H1 (cell line): ENCODE data around the gene PEX5L. TPM values are rescaled to one million over a fixed set of nuclear protein-coding genes. Genes with fewer than 3 reads are reported as not detected.

Source experiments
- CTCF ChIA-PET: fragments of 300-600 bp; sonication (Branson Sonifier 250); formaldehyde crosslinking; loops from one replicate; lab custom pipeline; 2021; ENCODE audit not compliant: partially characterized antibody; lab: Charles Lee
- POLR2A ChIA-PET: fragments of 300-600 bp; sonication (Branson Sonifier 250); formaldehyde crosslinking; loops from one replicate; lab custom pipeline; 2021; ENCODE audit warnings: inconsistent platforms; ENCODE audit not compliant: partially characterized antibody; lab: Charles Lee
- DNase-seq, 2 experiments: peaks; one replicate each; pipeline versions ENCODE4 v3.0.0 to v3.0.0-alpha.2; 2010 to 2022; ENCODE audit warnings: low spot score in 2 of 2, low read depth in 1 of 2, mixed read lengths in 1 of 2
- FAIRE-seq: peaks from 2 replicates; lab custom pipeline; 2011; peaks lifted over from hg19 to GRCh38; lab: Jason Lieb, UNC
- H2AFZ ChIP-seq: 2 replicates; pipeline ENCODE4 v1.8.1; 2012; ENCODE audit warnings: low read length, inconsistent platforms
- H2AK5ac ChIP-seq: 2 replicates; pipeline ENCODE4 v1.6.1; 2013; ENCODE audit warnings: low read depth, low read length
- H2BK120ac ChIP-seq: replicated peaks from 2 replicates; pipeline ENCODE3; 2013; ENCODE audit warnings: low read depth, low read length, inconsistent platforms
- H2BK12ac ChIP-seq: 2 replicates; pipeline ENCODE4 v1.6.1; 2013; ENCODE audit warnings: low read depth, low read length
- H2BK15ac ChIP-seq: 2 replicates; pipeline ENCODE4 v1.6.1; 2013; ENCODE audit warnings: low read length
- H2BK20ac ChIP-seq: 2 replicates; pipeline ENCODE4 v1.6.1; 2013; ENCODE audit warnings: low read length
- H2BK5ac ChIP-seq: 2 replicates; pipeline ENCODE4 v1.6.1; 2013; ENCODE audit warnings: low read depth, low read length
- H3K14ac ChIP-seq: 2 replicates; pipeline ENCODE4 v1.6.1; 2013; ENCODE audit warnings: inconsistent platforms; ENCODE audit not compliant: insufficient read length
- H3K18ac ChIP-seq: 2 replicates; pipeline ENCODE4 v1.6.1; 2013; ENCODE audit warnings: low read length; ENCODE audit errors: extremely low read depth
- H3K23ac ChIP-seq: 2 replicates; pipeline ENCODE4 v1.6.1; 2013; ENCODE audit warnings: inconsistent platforms; ENCODE audit not compliant: insufficient read length
- H3K23me2 ChIP-seq: 2 replicates; pipeline ENCODE4 v1.6.1; 2013; ENCODE audit warnings: low read depth, low read length
- H3K27ac ChIP-seq: 2 replicates; pipeline ENCODE4 v1.6.1; 2011; ENCODE audit warnings: low read depth, low read length, inconsistent platforms
- H3K27me3 ChIP-seq, 4 experiments: replicated peaks in 1 of 4; 1 replicate in 1 of 4; 2 replicates in 3 of 4; pipeline versions ENCODE4 v1.6.1 to v1.8.1; 2011 to 2013; ENCODE audit warnings: low read length in 3 of 4, mild to moderate bottlenecking in 3 of 4, inconsistent platforms in 2 of 4, mixed read lengths in 2 of 4, moderate library complexity in 1 of 4; ENCODE audit not compliant: control insufficient read depth in 3 of 4, insufficient read depth in 3 of 4; ENCODE audit errors: extremely low read depth in 1 of 4
- H3K36me3 ChIP-seq, 4 experiments: 2 replicates each; pipeline versions ENCODE4 v1.6.1 to v1.8.1; 2011 to 2013; ENCODE audit warnings: mild to moderate bottlenecking in 4 of 4, low read length in 3 of 4, moderate library complexity in 2 of 4, control low read depth in 1 of 4, inconsistent platforms in 1 of 4; ENCODE audit not compliant: insufficient read depth in 4 of 4, control insufficient read depth in 2 of 4
- H3K4ac ChIP-seq: replicated peaks from 2 replicates; pipeline ENCODE3; 2013; ENCODE audit warnings: low read length, low read depth, mixed read lengths, inconsistent platforms; ENCODE audit not compliant: insufficient read length
- H3K4me1 ChIP-seq, 4 experiments: replicated peaks in 1 of 4; 1 replicate in 1 of 4; 2 replicates in 3 of 4; pipeline versions ENCODE4 v1.6.1 to v1.8.1; 2011 to 2013; ENCODE audit warnings: low read length in 3 of 4, inconsistent platforms in 2 of 4, mixed read lengths in 1 of 4; ENCODE audit not compliant: insufficient read depth in 4 of 4, control insufficient read depth in 3 of 4
- H3K4me2 ChIP-seq, 2 experiments: 2 replicates each; pipeline versions ENCODE4 v1.6.1 to v1.8.1; 2011 to 2013; ENCODE audit warnings: low read depth in 2 of 2, low read length in 2 of 2, control low read depth in 1 of 2, inconsistent platforms in 1 of 2, mild to moderate bottlenecking in 1 of 2; ENCODE audit not compliant: insufficient read depth in 1 of 2
- H3K4me3 ChIP-seq, 4 experiments: fragments of 200-600, 300-600 bp in 1 of 4; sonication (generic), shearing (Covaris generic), sonication (Bioruptor Twin) in 1 of 4; 2 replicates each; pipeline versions ENCODE4 v1.5.1 to v1.8.1; 2011 to 2016; ENCODE audit warnings: low read length in 4 of 4, low read depth in 3 of 4, control low read depth in 2 of 4, inconsistent platforms in 2 of 4, mild to moderate bottlenecking in 2 of 4, mixed read lengths in 1 of 4, moderate library complexity in 1 of 4; ENCODE audit not compliant: insufficient read depth in 2 of 4; ENCODE audit errors: extremely low read depth in 1 of 4
- H3K56ac ChIP-seq: replicated peaks from 2 replicates; pipeline ENCODE3; 2013; ENCODE audit warnings: low read depth, mild to moderate bottlenecking, mixed read lengths, low read length, inconsistent platforms; ENCODE audit not compliant: insufficient read length
- H3K79me1 ChIP-seq: 2 replicates; pipeline ENCODE4 v1.6.1; 2013; ENCODE audit warnings: low read depth, low read length, control low read depth
- H3K79me2 ChIP-seq, 2 experiments: 2 replicates each; pipeline versions ENCODE4 v1.6.1 to v1.8.1; 2012 to 2013; ENCODE audit warnings: low read length in 2 of 2, mild to moderate bottlenecking in 2 of 2, inconsistent platforms in 1 of 2; ENCODE audit not compliant: insufficient read depth in 2 of 2, control insufficient read depth in 1 of 2
- H3K9ac ChIP-seq, 4 experiments: replicated peaks in 1 of 4; 1 replicate in 1 of 4; 2 replicates in 3 of 4; pipeline versions ENCODE4 v1.6.1 to v1.8.1; 2011 to 2013; ENCODE audit warnings: low read depth in 3 of 4, low read length in 3 of 4, control low read depth in 2 of 4, mild to moderate bottlenecking in 2 of 4, moderate library complexity in 2 of 4, inconsistent platforms in 1 of 4; ENCODE audit errors: extremely low read depth in 1 of 4
- H3K9me3 ChIP-seq, 2 experiments: 2 replicates each; pipeline versions ENCODE4 v1.6.1 to v1.8.1; 2012 to 2013; ENCODE audit warnings: mild to moderate bottlenecking in 2 of 2, moderate library complexity in 2 of 2, control low read depth in 1 of 2, inconsistent platforms in 1 of 2, low read depth in 1 of 2, low read length in 1 of 2, mixed read lengths in 1 of 2; ENCODE audit not compliant: insufficient read depth in 2 of 2
- H4K20me1 ChIP-seq, 2 experiments: replicated peaks in 1 of 2; 2 replicates each; pipeline versions ENCODE3 to v1.8.1; 2011 to 2013; ENCODE audit warnings: inconsistent platforms in 2 of 2, low read length in 2 of 2, mild to moderate bottlenecking in 1 of 2; ENCODE audit not compliant: insufficient read depth in 2 of 2, control insufficient read depth in 1 of 2
- H4K5ac ChIP-seq: 2 replicates; pipeline ENCODE4 v1.6.1; 2013; ENCODE audit warnings: low read length, low read depth, mixed read lengths, inconsistent platforms; ENCODE audit not compliant: insufficient read length
- H4K8ac ChIP-seq: 2 replicates; pipeline ENCODE4 v1.8.0; 2013; ENCODE audit warnings: mild to moderate bottlenecking, moderate library complexity, low read length, inconsistent platforms; ENCODE audit not compliant: insufficient read depth; ENCODE audit errors: extremely low read depth
- H4K91ac ChIP-seq: replicated peaks from 2 replicates; pipeline ENCODE3; 2013; ENCODE audit warnings: low read length, mixed read lengths, inconsistent platforms; ENCODE audit not compliant: insufficient read length
- CEBPB ChIP-seq: IDR thresholded peaks from 2 replicates; pipeline ENCODE4 v1.6.1; 2012; ENCODE audit warnings: low read depth, low read length
- CREB1 ChIP-seq: IDR thresholded peaks from 2 replicates; pipeline ENCODE4 v1.6.1; 2012; ENCODE audit warnings: inconsistent platforms
- EZH2 ChIP-seq: fragments of 200-600 bp; sonication (generic); IDR thresholded peaks from 2 replicates; pipeline ENCODE4 v1.7.1; 2012; ENCODE audit warnings: low read depth, mild to moderate bottlenecking, moderate library complexity, low read length, inconsistent platforms; ENCODE audit not compliant: severe bottlenecking
- NRF1 ChIP-seq: IDR thresholded peaks from 2 replicates; pipeline ENCODE4 v1.6.1; 2011; ENCODE audit warnings: mild to moderate bottlenecking, low read depth, low read length, improper control_type of control experiment
- RAD21 ChIP-seq, 2 experiments: IDR thresholded peaks in 1 of 2; conservative IDR thresholded peaks in 1 of 2; 2 replicates each; pipeline ENCODE4 v1.6.1; 2011; ENCODE audit warnings: low read depth in 2 of 2, low read length in 2 of 2, improper control_type of control experiment in 1 of 2, inconsistent platforms in 1 of 2, mild to moderate bottlenecking in 1 of 2, moderate library complexity in 1 of 2
- SAP30 ChIP-seq: fragments of 300-600 bp; sonication (generic); IDR thresholded peaks from 2 replicates; pipeline ENCODE4 v1.7.1; 2012; ENCODE audit warnings: low read length, moderate library complexity, mild to moderate bottlenecking, inconsistent platforms; ENCODE audit not compliant: insufficient read depth, insufficient replicate concordance
- SIN3A ChIP-seq, 2 experiments: IDR thresholded peaks in 1 of 2; conservative IDR thresholded peaks in 1 of 2; 2 replicates each; pipeline ENCODE4 v1.6.1; 2011 to 2012; ENCODE audit warnings: low read length in 2 of 2, improper control_type of control experiment in 1 of 2, low read depth in 1 of 2, mild to moderate bottlenecking in 1 of 2
- SRF ChIP-seq: IDR thresholded peaks from 2 replicates; pipeline ENCODE4 v1.6.1; 2011; ENCODE audit warnings: mild to moderate bottlenecking, low read depth, low read length, moderate library complexity
- ZNF274 ChIP-seq: IDR thresholded peaks from 2 replicates; pipeline ENCODE4 v1.7.0; 2012; ENCODE audit warnings: low read length, borderline replicate concordance; ENCODE audit errors: extremely low read depth
- WGBS, 2 experiments: shearing (Covaris generic) in 1 of 2; methylation state at CpG; one replicate each; pipeline versions ENCODE4 v1.1.6 to v1.1.7; 2013 to 2015; ENCODE audit warnings: low lambda C conversion rate in 2 of 2, mixed read lengths in 2 of 2, inconsistent platforms in 1 of 2, low coverage in 1 of 2, missing lambda C conversion rate in 1 of 2; ENCODE audit not compliant: insufficient replicate concordance in 2 of 2, insufficient coverage in 1 of 2, insufficient read length in 1 of 2; ENCODE audit errors: extremely low coverage in 1 of 2, missing lambda C conversion rate in 1 of 2; 5-methylcytosine and 5-hydroxymethylcytosine counted together
- polyA plus RNA-seq, 7 experiments: library from polyadenylated mRNA; depleted of rRNA in 3 of 7; stranded (reverse) in 5 of 7; unstranded in 2 of 7; fragments of >200 nt in 5 of 7; fragments of 200-250 nt in 2 of 7; gene quantifications; 1 replicate in 5 of 7; 2 replicates in 1 of 7; 4 replicates in 1 of 7; pipeline versions ENCODE4 v1.2.1 to v1.2.3, GENCODE V29; 2011 to 2013; ENCODE audit warnings: missing spikeins in 2 of 7, mixed read lengths in 2 of 7
- total RNA-seq: library from RNA; stranded (reverse); fragmentation: NEBNext Ultra II Directional; extraction: Animal tissue kit (Norgen Biotek cat#: 25700); gene quantifications from 2 replicates; pipeline ENCODE4 v1.2.1, GENCODE V29; 2021
- TF ChIP-seq, protein P1 (sequence below), 3 experiments: IDR thresholded peaks; 1 replicate in 2 of 3; 2 replicates in 1 of 3; pipeline versions ENCODE4 v1.5.1 to v1.6.1; 2011; ENCODE audit warnings: low read length in 3 of 3, mild to moderate bottlenecking in 3 of 3, inconsistent platforms in 2 of 3, low read depth in 1 of 3, moderate library complexity in 1 of 3; ENCODE audit not compliant: insufficient read depth in 1 of 3; ENCODE audit errors: control extremely low read depth in 1 of 3

The PEX5L gene
- total and polyA plus RNA-seq, 2 of the 8 experiments (the other 6 are each of a cell fraction or from before 2014, with no cell fraction given): 0.80 to 4.2 TPM

GRCh38 chr3:179967622-179968021 is 69.1 kb downstream of the PEX5L start:
- H3K27me3 ChIP-seq: no peaks in the 10 kb centered on the region
- no peak overlapping the region for H3K56ac ChIP-seq
- 74% methylated on average over 4 of the region's 4 CpGs; no CpG with 5 or more reads in 1 of the 2 experiments for WGBS, 2 experiments
- no peak overlapping the region for H3K9ac ChIP-seq
- DNase-seq: no peak
- CTCF ChIA-PET: interaction anchor here (1.1 kb wide), 1 partner anchor 51 kb away, joined by 5 read pairs; no protein-coding TSS in a partner anchor
- H2BK12ac ChIP-seq: no peak overlapping the region
- no peak overlapping the region for H3K4me3 ChIP-seq
- no peaks in the 10 kb centered on the region for H4K20me1 ChIP-seq
- no peaks in the 10 kb centered on the region; a peak in 1 of 7 replicates for H3K4me1 ChIP-seq
- H4K91ac ChIP-seq: no peak overlapping the region
- no peak overlapping the region for H3K14ac ChIP-seq
- H3K23ac ChIP-seq: no peak overlapping the region
- H3K27ac ChIP-seq: no peak overlapping the region
- H3K79me2 ChIP-seq: no peaks in the 10 kb centered on the region
- TF ChIP-seq SAP30: no peak
- no peak for TF ChIP-seq ZNF274
- no peak for TF ChIP-seq SIN3A (conservative IDR thresholded peaks at IDR 0.05 in 1 of 2, IDR thresholded peaks at IDR 0.05 in 1 of 2; ENCODE audit: low read depth in 1 of 2, low read length in 2 of 2)
- TF ChIP-seq SRF: no peak
- TF ChIP-seq, protein P1, sequence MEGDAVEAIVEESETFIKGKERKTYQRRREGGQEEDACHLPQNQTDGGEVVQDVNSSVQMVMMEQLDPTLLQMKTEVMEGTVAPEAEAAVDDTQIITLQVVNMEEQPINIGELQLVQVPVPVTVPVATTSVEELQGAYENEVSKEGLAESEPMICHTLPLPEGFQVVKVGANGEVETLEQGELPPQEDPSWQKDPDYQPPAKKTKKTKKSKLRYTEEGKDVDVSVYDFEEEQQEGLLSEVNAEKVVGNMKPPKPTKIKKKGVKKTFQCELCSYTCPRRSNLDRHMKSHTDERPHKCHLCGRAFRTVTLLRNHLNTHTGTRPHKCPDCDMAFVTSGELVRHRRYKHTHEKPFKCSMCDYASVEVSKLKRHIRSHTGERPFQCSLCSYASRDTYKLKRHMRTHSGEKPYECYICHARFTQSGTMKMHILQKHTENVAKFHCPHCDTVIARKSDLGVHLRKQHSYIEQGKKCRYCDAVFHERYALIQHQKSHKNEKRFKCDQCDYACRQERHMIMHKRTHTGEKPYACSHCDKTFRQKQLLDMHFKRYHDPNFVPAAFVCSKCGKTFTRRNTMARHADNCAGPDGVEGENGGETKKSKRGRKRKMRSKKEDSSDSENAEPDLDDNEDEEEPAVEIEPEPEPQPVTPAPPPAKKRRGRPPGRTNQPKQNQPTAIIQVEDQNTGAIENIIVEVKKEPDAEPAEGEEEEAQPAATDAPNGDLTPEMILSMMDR (IDR thresholded peaks at IDR 0.05; ENCODE audit: control extremely low read depth in 1 of 3, insufficient read depth in 1 of 3, low read depth in 1 of 3, low read length in 3 of 3): no peak
- no peak for TF ChIP-seq CEBPB
- no peak for TF ChIP-seq CREB1
- TF ChIP-seq EZH2: no peak
- TF ChIP-seq RAD21 (IDR thresholded peaks at IDR 0.05 in 1 of 2, conservative IDR thresholded peaks at IDR 0.05 in 1 of 2; ENCODE audit: low read depth in 2 of 2, low read length in 2 of 2): no peak
- no peak for TF ChIP-seq NRF1
- no peak overlapping the region for H2AFZ ChIP-seq
- H3K18ac ChIP-seq: no peak overlapping the region
- H3K79me1 ChIP-seq: no peaks in the 10 kb centered on the region
- H2BK5ac ChIP-seq: no peak overlapping the region
- POLR2A ChIA-PET: no interaction called here
- H2BK15ac ChIP-seq: no peak overlapping the region
- no peak for FAIRE-seq
- no peak overlapping the region for H2BK20ac ChIP-seq
- no peaks in the 10 kb centered on the region for H3K23me2 ChIP-seq
- H3K4me2 ChIP-seq: no peak overlapping the region
- no peak overlapping the region for H4K8ac ChIP-seq
- no peaks in the 10 kb centered on the region for H3K36me3 ChIP-seq
- H2BK120ac ChIP-seq: no peak overlapping the region
- H3K9me3 ChIP-seq: no peaks in the 10 kb centered on the region
- H3K4ac ChIP-seq: no peak overlapping the region
- no peak overlapping the region for H2AK5ac ChIP-seq
- no peak overlapping the region for H4K5ac ChIP-seq
